Neuronal stem cell (in vitro differentiated cells): ENCODE measurements around the gene KSR2.

Experiments
- DNase-seq: peaks from one replicate; pipeline ENCODE4 v3.0.0-alpha.2; 2013; ENCODE audit warnings: low spot score
- H2AFZ ChIP-seq: one replicate; pipeline ENCODE4 v1.6.1; 2013; ENCODE audit warnings: mild to moderate bottlenecking, low read length, inconsistent platforms
- H2AK5ac ChIP-seq: 2 replicates; pipeline ENCODE4 v1.6.1; 2013; ENCODE audit warnings: low read depth, mild to moderate bottlenecking, inconsistent platforms, low read length, moderate library complexity, mixed read lengths
- H2BK120ac ChIP-seq: 2 replicates; pipeline ENCODE4 v1.6.1; 2013; ENCODE audit warnings: low read depth, mild to moderate bottlenecking, inconsistent platforms, low read length, moderate library complexity, mixed read lengths
- H2BK12ac ChIP-seq: one replicate; pipeline ENCODE4 v1.6.1; 2013; ENCODE audit warnings: low read length, inconsistent platforms
- H2BK15ac ChIP-seq: 2 replicates; pipeline ENCODE4 v1.6.1; 2013; ENCODE audit warnings: mild to moderate bottlenecking, low read length, inconsistent platforms, mixed read lengths
- H2BK5ac ChIP-seq: one replicate; pipeline ENCODE4 v1.6.1; 2013; ENCODE audit warnings: inconsistent platforms, mild to moderate bottlenecking, low read length, moderate library complexity
- H3K14ac ChIP-seq: one replicate; pipeline ENCODE4 v1.6.1; 2013; ENCODE audit warnings: low read length, inconsistent platforms
- H3K18ac ChIP-seq: 2 replicates; pipeline ENCODE4 v1.6.1; 2013; ENCODE audit warnings: low read length, inconsistent platforms
- H3K23ac ChIP-seq: 2 replicates; pipeline ENCODE4 v1.6.1; 2013; ENCODE audit warnings: low read depth, mild to moderate bottlenecking, mixed read lengths, low read length, inconsistent platforms; ENCODE audit not compliant: poor library complexity
- H3K27ac ChIP-seq: replicated peaks from 3 replicates; pipeline ENCODE4 v1.5.1; 2013; ENCODE audit warnings: low read length, inconsistent platforms
- H3K27me3 ChIP-seq, 3 experiments: 2 replicates each; pipeline ENCODE4 v1.6.1; 2013; ENCODE audit warnings: low read length in 3 of 3, mild to moderate bottlenecking in 2 of 3, inconsistent platforms in 1 of 3, low read depth in 1 of 3, mixed read lengths in 1 of 3, moderate library complexity in 1 of 3; ENCODE audit not compliant: control insufficient read depth in 3 of 3, insufficient read depth in 3 of 3
- H3K36me3 ChIP-seq, 2 donors: replicated peaks in 1 of 2; 2 replicates each; pipeline ENCODE4 v1.6.1; 2013; ENCODE audit warnings: low read length in 2 of 2; ENCODE audit not compliant: control insufficient read depth in 2 of 2, insufficient read depth in 2 of 2
- H3K4ac ChIP-seq: 2 replicates; pipeline ENCODE4 v1.6.1; 2013; ENCODE audit warnings: inconsistent platforms, mild to moderate bottlenecking, low read length, moderate library complexity
- H3K4me1 ChIP-seq, 2 donors: 1 replicate in 1 of 2; 2 replicates in 1 of 2; pipeline ENCODE4 v1.6.1; 2013; ENCODE audit warnings: low read length in 2 of 2, low read depth in 1 of 2; ENCODE audit not compliant: control insufficient read depth in 2 of 2, insufficient read depth in 1 of 2
- H3K4me2 ChIP-seq: one replicate; pipeline ENCODE4 v1.6.1; 2013; ENCODE audit warnings: mild to moderate bottlenecking, low read length, inconsistent platforms; ENCODE audit not compliant: insufficient read depth, poor library complexity, severe bottlenecking
- H3K4me3 ChIP-seq, 2 donors: 2 replicates each; pipeline ENCODE4 v1.5.1; 2013; ENCODE audit warnings: low read length in 2 of 2, mild to moderate bottlenecking in 2 of 2, inconsistent platforms in 1 of 2, moderate library complexity in 1 of 2
- H3K79me1 ChIP-seq: one replicate; pipeline ENCODE4 v1.6.1; 2013; ENCODE audit warnings: low read depth, mild to moderate bottlenecking, inconsistent platforms, low read length, moderate library complexity
- H3K9ac ChIP-seq: one replicate; pipeline ENCODE4 v1.6.1; 2013; ENCODE audit warnings: mild to moderate bottlenecking, low read depth, low read length, inconsistent platforms; ENCODE audit not compliant: poor library complexity
- H3K9me3 ChIP-seq, 2 donors: replicated peaks in 1 of 2; 2 replicates each; pipeline versions ENCODE3 to v1.6.1; 2013; ENCODE audit warnings: low read length in 2 of 2, mild to moderate bottlenecking in 2 of 2, inconsistent platforms in 1 of 2, low read depth in 1 of 2, mixed read lengths in 1 of 2, moderate library complexity in 1 of 2; ENCODE audit not compliant: control insufficient read depth in 2 of 2, insufficient read depth in 1 of 2
- H4K8ac ChIP-seq: one replicate; pipeline ENCODE4 v1.6.1; 2013; ENCODE audit warnings: low read depth, mild to moderate bottlenecking, inconsistent platforms, low read length, moderate library complexity
- H4K91ac ChIP-seq: one replicate; pipeline ENCODE4 v1.6.1; 2013; ENCODE audit warnings: low read length, low read depth, mild to moderate bottlenecking, inconsistent platforms; ENCODE audit not compliant: poor library complexity
- WGBS, 2 donors: extraction: QIAGEN DNeasy Blood & Tissue Kit; methylation state at CpG; one replicate each; pipeline ENCODE4 v1.1.7; 2013; ENCODE audit warnings: missing lambda C conversion rate in 2 of 2, mixed read lengths in 1 of 2; ENCODE audit not compliant: insufficient read length in 2 of 2, insufficient replicate concordance in 1 of 2; ENCODE audit errors: extremely low coverage in 2 of 2; 5-methylcytosine and 5-hydroxymethylcytosine counted together

Gene KSR2

DNA sequence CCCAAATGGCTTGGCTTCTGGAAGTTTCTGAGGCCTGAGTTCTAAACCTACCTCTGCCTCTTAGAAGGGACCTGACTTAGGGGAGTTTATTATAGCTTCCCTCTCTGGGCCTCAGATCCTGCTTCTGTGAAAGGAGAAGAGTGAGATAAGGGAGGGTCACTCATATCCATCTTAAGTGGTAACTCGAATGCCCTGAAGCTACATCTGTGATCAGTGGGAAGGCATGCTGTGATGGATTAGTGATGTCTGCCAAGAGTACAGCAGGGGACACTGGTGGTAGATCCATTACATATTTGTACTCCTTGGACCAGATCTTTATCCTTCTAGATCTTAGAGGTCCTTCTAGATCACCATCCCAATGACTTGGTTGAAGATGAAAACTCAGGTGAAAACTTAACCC is 509.6 kb downstream of the KSR2 start:
- WGBS, 2 donors, result no CpG with 5 or more reads among the region's 1 CpG

DNA sequence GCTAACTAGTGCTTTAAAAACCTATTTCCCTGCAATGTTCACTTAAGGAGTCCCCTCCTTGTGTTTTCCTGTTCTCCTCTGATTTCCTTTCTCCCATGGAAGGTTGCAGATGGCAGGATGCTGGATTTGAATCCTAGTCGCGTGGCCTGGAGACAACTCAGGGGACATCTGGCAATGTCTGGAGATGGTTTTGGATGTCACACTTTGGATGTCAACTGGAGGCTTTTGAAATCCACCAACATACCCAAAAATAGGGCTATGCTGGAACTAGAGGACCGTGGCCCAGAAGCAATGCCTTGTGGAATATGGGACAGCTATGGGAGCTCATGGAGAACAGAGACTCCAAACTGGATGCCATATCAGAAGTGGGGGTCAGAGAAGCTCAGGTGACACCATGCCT is 511.6 kb downstream of the KSR2 start:
- Histone ChIP-seq H3K4me2 (no peak overlapping the region), H3K27ac (no peak overlapping the region), H3K4me1 (no peaks in the 10 kb centered on the region), H2BK15ac (no peak overlapping the region), H3K23ac (no peak overlapping the region), H2BK120ac (no peak overlapping the region), H3K14ac (no peak overlapping the region), H3K36me3 (no peaks in the 10 kb centered on the region), H2BK5ac (no peak overlapping the region), H4K8ac (no peak overlapping the region), H3K18ac (no peak overlapping the region), H2AK5ac (no peak overlapping the region), H2AFZ (no peak overlapping the region), H3K9me3 (no peaks in the 10 kb centered on the region), H3K4me3 (no peak overlapping the region), H3K79me1 (no peaks in the 10 kb centered on the region), H3K9ac (no peak overlapping the region), H4K91ac (no peak overlapping the region), H3K27me3 (no peaks in the 10 kb centered on the region), H3K4ac (no peak overlapping the region), H2BK12ac (no peak overlapping the region)
- no peak for DNase-seq
- WGBS, 2 donors, result no CpG with 5 or more reads among the region's 3 CpGs

More for the DNA sequence above, 509.6 kb downstream of the KSR2 start:
- Histone ChIP-seq H3K4me1 (no peaks in the 10 kb centered on the region), H4K8ac (no peak overlapping the region), H3K79me1 (no peaks in the 10 kb centered on the region), H3K4ac (no peak overlapping the region), H3K14ac (no peak overlapping the region), H2BK12ac (no peak overlapping the region), H3K27me3 (no peaks in the 10 kb centered on the region), H2BK15ac (no peak overlapping the region), H2AFZ (no peak overlapping the region), H3K4me3 (no peak overlapping the region), H2BK5ac (no peak overlapping the region), H3K9me3 (no peaks in the 10 kb centered on the region), H3K18ac (no peak overlapping the region), H3K27ac (no peak overlapping the region), H3K9ac (no peak overlapping the region), H4K91ac (no peak overlapping the region), H2AK5ac (no peak overlapping the region), H3K23ac (no peak overlapping the region), H2BK120ac (no peak overlapping the region), H3K4me2 (no peak overlapping the region), H3K36me3 (no peaks in the 10 kb centered on the region)
- no peak for DNase-seq

DNA sequence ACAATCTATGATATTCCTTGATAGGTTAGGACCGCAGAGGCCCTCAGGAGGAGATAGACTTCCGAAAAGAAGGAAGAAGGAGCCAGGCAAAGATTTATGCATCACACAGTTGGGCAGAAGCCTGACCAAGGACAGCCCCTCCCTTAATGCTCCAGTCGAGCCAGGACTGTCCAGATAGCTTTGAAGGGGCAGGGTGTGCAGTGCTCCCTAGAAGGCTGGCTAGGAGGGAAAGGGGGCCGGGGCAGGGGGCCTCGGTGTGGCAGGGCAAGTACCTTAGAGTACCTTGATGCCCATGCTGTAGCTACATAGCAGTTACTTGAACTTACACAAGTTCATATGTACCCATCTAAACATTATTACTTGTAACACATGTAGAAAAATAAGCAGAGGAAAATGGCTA is 512.7 kb downstream of the KSR2 start:
- H3K18ac ChIP-seq, result no peak overlapping the region
- DNase-seq, result no peak
- no peaks in the 10 kb centered on the region for H3K27me3 ChIP-seq
- no peaks in the 10 kb centered on the region for H3K4me1 ChIP-seq
- H2BK5ac ChIP-seq, result no peak overlapping the region
- no peak overlapping the region for H4K8ac ChIP-seq
- no CpG with 5 or more reads among the region's 5 CpGs for WGBS, 2 donors
- H2AK5ac ChIP-seq, result no peak overlapping the region
- no peaks in the 10 kb centered on the region for H3K36me3 ChIP-seq
- no peak overlapping the region for H3K4me2 ChIP-seq
- H3K79me1 ChIP-seq, result no peaks in the 10 kb centered on the region
- no peak overlapping the region for H3K23ac ChIP-seq
- no peak overlapping the region for H2BK12ac ChIP-seq
- H2BK15ac ChIP-seq, result no peak overlapping the region
- no peak overlapping the region for H3K4me3 ChIP-seq
- no peak overlapping the region for H3K4ac ChIP-seq
- H3K14ac ChIP-seq, result no peak overlapping the region
- H3K9ac ChIP-seq, result no peak overlapping the region
- no peak overlapping the region for H4K91ac ChIP-seq
- no peaks in the 10 kb centered on the region for H3K9me3 ChIP-seq
- no peak overlapping the region for H2BK120ac ChIP-seq
- no peak overlapping the region for H3K27ac ChIP-seq
- no peak overlapping the region for H2AFZ ChIP-seq

DNA sequence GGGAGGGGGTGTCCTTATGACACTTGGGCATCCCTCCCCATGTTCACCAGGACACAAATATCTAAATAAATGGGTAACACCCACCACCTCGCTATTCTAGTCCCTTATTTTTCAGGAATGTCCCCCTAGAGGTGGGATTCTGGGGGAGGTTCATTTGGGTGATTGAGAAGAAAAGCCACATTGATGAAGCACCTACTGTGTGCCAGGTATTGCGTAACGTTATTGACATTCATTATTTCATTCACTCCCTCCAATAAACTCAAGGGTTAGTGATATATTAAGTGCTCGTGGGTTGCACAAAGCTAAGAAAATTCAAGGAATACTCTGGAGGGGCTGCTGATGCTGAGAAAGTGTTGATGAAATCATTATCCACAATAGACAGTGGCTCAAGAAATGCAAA is 514.8 kb downstream of the KSR2 start:
- no peak overlapping the region for H2BK5ac ChIP-seq
- H2AFZ ChIP-seq, result no peak overlapping the region
- no peak overlapping the region for H3K23ac ChIP-seq
- H2AK5ac ChIP-seq, result no peak overlapping the region
- no peaks in the 10 kb centered on the region for H3K27me3 ChIP-seq
- no peak overlapping the region for H3K4me3 ChIP-seq
- H2BK120ac ChIP-seq, result no peak overlapping the region
- H2BK12ac ChIP-seq, result no peak overlapping the region
- H3K4me1 ChIP-seq, result peaks cover 0 to 4% of the 10 kb centered on the region in 2 donors
- H3K4me2 ChIP-seq, result no peak overlapping the region
- no CpG with 5 or more reads among the region's 4 CpGs for WGBS, 2 donors
- no peak overlapping the region for H4K91ac ChIP-seq
- H3K36me3 ChIP-seq, result no peaks in the 10 kb centered on the region
- H2BK15ac ChIP-seq, result no peak overlapping the region
- no peak overlapping the region for H4K8ac ChIP-seq
- no peak overlapping the region for H3K18ac ChIP-seq
- H3K9ac ChIP-seq, result no peak overlapping the region
- DNase-seq, result no peak
- H3K9me3 ChIP-seq, result no peaks in the 10 kb centered on the region
- H3K14ac ChIP-seq, result no peak overlapping the region
- H3K27ac ChIP-seq, result no peak overlapping the region
- H3K79me1 ChIP-seq, result no peaks in the 10 kb centered on the region
- no peak overlapping the region for H3K4ac ChIP-seq
